H9 (cell line): ENCODE data around the gene ALOX5. TPM values are rescaled to one million over a fixed set of nuclear protein-coding genes. Genes with fewer than 3 reads are reported as not detected.
"Not testable (repeated sequence)": the region's sequence is repeated elsewhere in the genome, so short reads cannot be mapped to it uniquely, and the experiment has no call there.

Experiments used
- DNase-seq: peaks from one replicate; pipeline ENCODE4 v3.0.0-alpha.2; 2017
- H2AFZ ChIP-seq: one replicate; pipeline ENCODE4 v1.6.1; 2013; ENCODE audit warnings: mild to moderate bottlenecking, low read length, control low read depth, moderate library complexity
- H2AK5ac ChIP-seq: 2 replicates; pipeline ENCODE4 v1.6.1; 2013; ENCODE audit warnings: low read length, control low read depth, mixed read lengths; ENCODE audit not compliant: insufficient read length
- H2BK120ac ChIP-seq: one replicate; pipeline ENCODE4 v1.6.1; 2013; ENCODE audit warnings: low read depth, mild to moderate bottlenecking, low read length, control low read depth, inconsistent platforms; ENCODE audit not compliant: poor library complexity, severe bottlenecking
- H2BK12ac ChIP-seq: 2 replicates; pipeline ENCODE4 v1.6.1; 2013; ENCODE audit warnings: low read length, control low read depth, mixed read lengths, low read depth; ENCODE audit not compliant: insufficient read length
- H2BK15ac ChIP-seq: 2 replicates; pipeline ENCODE4 v1.6.1; 2013; ENCODE audit warnings: low read depth, low read length, control low read depth
- H2BK20ac ChIP-seq: one replicate; pipeline ENCODE4 v1.6.1; 2013; ENCODE audit warnings: low read depth, mild to moderate bottlenecking, low read length, control low read depth, inconsistent platforms; ENCODE audit not compliant: poor library complexity, severe bottlenecking
- H2BK5ac ChIP-seq: 2 replicates; pipeline ENCODE4 v1.6.1; 2013; ENCODE audit warnings: low read length, control low read depth, mixed read lengths; ENCODE audit not compliant: insufficient read length
- H3K14ac ChIP-seq: 2 replicates; pipeline ENCODE4 v1.6.1; 2013; ENCODE audit warnings: low read length, control low read depth; ENCODE audit not compliant: insufficient read depth
- H3K18ac ChIP-seq: 2 replicates; pipeline ENCODE4 v1.6.1; 2013; ENCODE audit warnings: low read depth, mild to moderate bottlenecking, mixed read lengths, low read length, control low read depth; ENCODE audit not compliant: insufficient read length
- H3K23ac ChIP-seq: 2 replicates; pipeline ENCODE4 v1.6.1; 2013; ENCODE audit warnings: low read length, control low read depth, mixed read lengths, low read depth; ENCODE audit not compliant: insufficient read length
- H3K23me2 ChIP-seq: 2 replicates; pipeline ENCODE4 v1.6.1; 2013; ENCODE audit warnings: low read depth, mild to moderate bottlenecking, mixed read lengths, low read length, control low read depth; ENCODE audit not compliant: insufficient read length, poor library complexity, severe bottlenecking
- H3K27ac ChIP-seq: 2 replicates; pipeline ENCODE4 v1.5.1; 2013; ENCODE audit warnings: low read length, control low read depth, mixed read lengths, low read depth; ENCODE audit not compliant: insufficient read length
- H3K27me3 ChIP-seq: 2 replicates; pipeline ENCODE4 v1.6.1; 2013; ENCODE audit warnings: low read length, control low read depth, inconsistent platforms; ENCODE audit not compliant: insufficient read depth
- H3K4ac ChIP-seq: 2 replicates; pipeline ENCODE4 v1.6.1; 2013; ENCODE audit warnings: low read depth, mild to moderate bottlenecking, control low read depth, inconsistent platforms, low read length, moderate library complexity
- H3K4me1 ChIP-seq: 2 replicates; pipeline ENCODE4 v1.6.1; 2013; ENCODE audit warnings: low read length, control low read depth, inconsistent platforms; ENCODE audit not compliant: insufficient read depth
- H3K4me2 ChIP-seq: 2 replicates; pipeline ENCODE4 v1.6.1; 2013; ENCODE audit warnings: low read length, control low read depth, mixed read lengths; ENCODE audit not compliant: insufficient read length, insufficient read depth
- H3K56ac ChIP-seq: 2 replicates; pipeline ENCODE4 v1.6.1; 2013; ENCODE audit warnings: low read depth, mild to moderate bottlenecking, mixed read lengths, low read length, control low read depth; ENCODE audit not compliant: insufficient read length
- H3K79me1 ChIP-seq: 2 replicates; pipeline ENCODE4 v1.6.1; 2013; ENCODE audit warnings: low read depth, mild to moderate bottlenecking, moderate library complexity, low read length, control low read depth, inconsistent platforms; ENCODE audit not compliant: insufficient read depth, poor library complexity, severe bottlenecking
- H3K79me2 ChIP-seq: 2 replicates; pipeline ENCODE4 v1.6.1; 2013; ENCODE audit warnings: low read length, control low read depth, inconsistent platforms; ENCODE audit not compliant: insufficient read depth
- H3K9ac ChIP-seq: 2 replicates; pipeline ENCODE4 v1.6.1; 2013; ENCODE audit warnings: low read length, control low read depth, mixed read lengths; ENCODE audit not compliant: insufficient read length; ENCODE audit errors: extremely low read depth
- H3K9me3 ChIP-seq: one replicate; pipeline ENCODE4 v1.6.1; 2013; ENCODE audit warnings: low read depth, low read length, inconsistent platforms; ENCODE audit not compliant: control insufficient read depth
- H3T11ph ChIP-seq: one replicate; pipeline ENCODE4 v1.6.1; 2013; ENCODE audit warnings: mild to moderate bottlenecking, low read length, control low read depth, inconsistent platforms
- H4K20me1 ChIP-seq: one replicate; pipeline ENCODE4 v1.6.1; 2013; ENCODE audit not compliant: control insufficient read depth, insufficient read length, insufficient read depth
- H4K5ac ChIP-seq: 2 replicates; pipeline ENCODE4 v1.6.1; 2013; ENCODE audit warnings: low read depth, mild to moderate bottlenecking, mixed read lengths, low read length, control low read depth; ENCODE audit not compliant: insufficient read length
- H4K8ac ChIP-seq: replicated peaks from 2 replicates; pipeline ENCODE4 v1.6.1; 2013; ENCODE audit warnings: low read length, control low read depth, mixed read lengths, low read depth; ENCODE audit not compliant: insufficient read length
- H4K91ac ChIP-seq: 2 replicates; pipeline ENCODE4 v1.6.1; 2013; ENCODE audit warnings: low read depth, mild to moderate bottlenecking, moderate library complexity, mixed read lengths, low read length, control low read depth; ENCODE audit not compliant: insufficient read length
- H3K27ac Mint-ChIP-seq, 3 experiments: 2 replicates in 2 of 3; 3 replicates in 1 of 3; pipeline ENCODE4 v1.8.0; 2020 to 2021; ENCODE audit warnings: mixed read lengths in 3 of 3, mild to moderate bottlenecking in 1 of 3, moderate library complexity in 1 of 3
- H3K27me3 Mint-ChIP-seq: 2 replicates; pipeline ENCODE4 v1.8.0; 2021; ENCODE audit warnings: low read depth, mild to moderate bottlenecking, moderate library complexity, mixed read lengths
- H3K36me3 Mint-ChIP-seq, 3 experiments: 2 replicates in 2 of 3; 3 replicates in 1 of 3; pipeline ENCODE4 v1.8.0; 2020 to 2021; ENCODE audit warnings: low read depth in 3 of 3, mixed read lengths in 3 of 3; ENCODE audit not compliant: insufficient read depth in 1 of 3
- H3K4me1 Mint-ChIP-seq, 2 experiments: 2 replicates each; pipeline ENCODE4 v1.8.0; 2020; ENCODE audit warnings: mixed read lengths in 2 of 2
- H3K4me3 Mint-ChIP-seq, 2 experiments: 2 replicates in 1 of 2; 3 replicates in 1 of 2; pipeline ENCODE4 v1.8.0; 2020 to 2021; ENCODE audit warnings: mild to moderate bottlenecking in 2 of 2, mixed read lengths in 2 of 2, moderate library complexity in 1 of 2
- H3K9me3 Mint-ChIP-seq, 2 experiments: 2 replicates in 1 of 2; 3 replicates in 1 of 2; pipeline ENCODE4 v1.8.0; 2020; ENCODE audit warnings: mild to moderate bottlenecking in 2 of 2, mixed read lengths in 2 of 2, moderate library complexity in 1 of 2
- WGBS: extraction: QIAGEN DNeasy Blood & Tissue Kit; methylation state at CpG from one replicate; pipeline ENCODE4 v1.1.7; 2013; ENCODE audit warnings: missing lambda C conversion rate, low lambda C conversion rate, mixed read lengths; ENCODE audit not compliant: insufficient read length; ENCODE audit errors: extremely low coverage; 5-methylcytosine and 5-hydroxymethylcytosine counted together
- total RNA-seq: library from RNA; stranded (reverse); gene quantifications from 2 replicates; pipeline ENCODE4 v1.2.1, GENCODE V29; 2021
- TF ChIP-seq, protein P1 (sequence below): fragments of 200-600 bp; sonication (generic); conservative IDR thresholded peaks from 3 replicates; pipeline ENCODE4 v1.8.0; 2021; ENCODE audit warnings: antibody characterized with exemption, mild to moderate bottlenecking

Gene ALOX5
- total RNA-seq, 1 experiment from 2014 or later, result 3.7 TPM

DNA sequence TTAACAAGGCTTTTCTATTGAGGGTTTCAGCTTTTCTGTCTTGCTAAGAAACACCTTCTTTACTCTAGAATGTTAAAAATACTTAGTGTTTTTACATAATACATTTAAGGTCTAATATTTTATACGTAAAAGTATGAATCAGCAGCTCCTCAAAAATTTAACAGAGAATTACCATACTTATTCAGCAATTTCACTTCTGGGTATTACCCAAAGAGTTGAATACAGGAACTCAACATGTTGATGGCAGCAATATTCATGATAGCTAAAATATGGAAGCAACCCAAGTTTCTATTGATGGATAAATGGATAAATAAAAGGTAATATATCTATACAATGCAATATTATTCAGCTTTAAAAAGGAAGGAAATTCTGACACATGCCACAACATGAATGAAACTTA, 48.9 kb upstream of the ALOX5 start:
- Histone ChIP-seq H2BK20ac (no peak overlapping the region), H3K27me3 (no peaks in the 10 kb centered on the region), H2BK15ac (no peak overlapping the region), H3K79me2 (no peaks in the 10 kb centered on the region), H4K91ac (no peak overlapping the region), H2BK12ac (no peak overlapping the region), H2BK5ac (no peak overlapping the region), H3K27ac (no peak overlapping the region), H3K79me1 (no peaks in the 10 kb centered on the region), H4K8ac (no peak overlapping the region), H3K56ac (no peak overlapping the region), H4K5ac (no peak overlapping the region), H3K4me1 (no peaks in the 10 kb centered on the region), H2BK120ac (no peak overlapping the region), H3K9ac (no peak overlapping the region), H2AFZ (no peak overlapping the region), H3K4me2 (no peak overlapping the region), H3K23me2 (no peaks in the 10 kb centered on the region), H3K9me3 (no peaks in the 10 kb centered on the region), H3T11ph (no peak overlapping the region), H2AK5ac (no peak overlapping the region), H3K14ac (no peak overlapping the region), H3K23ac (no peak overlapping the region), H4K20me1 (no peaks in the 10 kb centered on the region), H3K18ac (no peak overlapping the region), H3K4ac (no peak overlapping the region)
- WGBS, result no CpG with 5 or more reads among the region's 1 CpG
- no peak overlapping the region for H3K27ac Mint-ChIP-seq
- H3K4me1 Mint-ChIP-seq, result no peaks in the 10 kb centered on the region
- DNase-seq, result no peak
- peaks cover 31 to 53% of the 10 kb centered on the region in 2 experiments for H3K9me3 Mint-ChIP-seq
- TF ChIP-seq, protein P1, sequence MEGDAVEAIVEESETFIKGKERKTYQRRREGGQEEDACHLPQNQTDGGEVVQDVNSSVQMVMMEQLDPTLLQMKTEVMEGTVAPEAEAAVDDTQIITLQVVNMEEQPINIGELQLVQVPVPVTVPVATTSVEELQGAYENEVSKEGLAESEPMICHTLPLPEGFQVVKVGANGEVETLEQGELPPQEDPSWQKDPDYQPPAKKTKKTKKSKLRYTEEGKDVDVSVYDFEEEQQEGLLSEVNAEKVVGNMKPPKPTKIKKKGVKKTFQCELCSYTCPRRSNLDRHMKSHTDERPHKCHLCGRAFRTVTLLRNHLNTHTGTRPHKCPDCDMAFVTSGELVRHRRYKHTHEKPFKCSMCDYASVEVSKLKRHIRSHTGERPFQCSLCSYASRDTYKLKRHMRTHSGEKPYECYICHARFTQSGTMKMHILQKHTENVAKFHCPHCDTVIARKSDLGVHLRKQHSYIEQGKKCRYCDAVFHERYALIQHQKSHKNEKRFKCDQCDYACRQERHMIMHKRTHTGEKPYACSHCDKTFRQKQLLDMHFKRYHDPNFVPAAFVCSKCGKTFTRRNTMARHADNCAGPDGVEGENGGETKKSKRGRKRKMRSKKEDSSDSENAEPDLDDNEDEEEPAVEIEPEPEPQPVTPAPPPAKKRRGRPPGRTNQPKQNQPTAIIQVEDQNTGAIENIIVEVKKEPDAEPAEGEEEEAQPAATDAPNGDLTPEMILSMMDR, result no peak
- H3K36me3 Mint-ChIP-seq, result peaks cover 0 to 7% (median 0%) of the 10 kb centered on the region in 3 experiments; a peak in 1 of 7 replicates
- no peak overlapping the region for H3K4me3 Mint-ChIP-seq
- H3K27me3 Mint-ChIP-seq, result peaks cover 10% of the 10 kb centered on the region

DNA sequence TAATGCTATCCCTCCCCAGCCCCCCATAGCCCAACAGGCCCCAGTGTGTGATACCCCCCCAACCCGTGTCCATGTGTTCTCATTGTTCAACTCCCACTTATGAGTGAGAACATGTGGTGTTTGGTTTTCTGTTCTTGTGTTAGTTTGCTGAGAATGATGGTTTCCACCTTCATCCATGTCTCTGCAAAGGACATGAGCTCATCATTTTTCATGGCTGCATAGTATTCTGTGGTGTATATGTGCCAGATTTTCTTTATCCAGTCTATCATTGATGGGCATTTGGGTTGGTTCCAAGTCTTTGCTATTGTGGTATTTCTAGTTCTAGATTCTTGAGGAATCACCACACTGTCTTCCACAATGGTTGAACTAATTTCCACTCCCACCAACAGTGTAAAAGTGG, 47.2 kb upstream of the ALOX5 start:
- Mint-ChIP-seq H3K9me3 (peaks cover 24 to 48% of the 10 kb centered on the region in 2 experiments), H3K27me3 (peaks cover 20% of the 10 kb centered on the region)
- not testable (repeated sequence) for H3K79me2 ChIP-seq, H3K14ac ChIP-seq, H3K4me2 ChIP-seq, H2AFZ ChIP-seq, H3T11ph ChIP-seq, H3K4me3 Mint-ChIP-seq, H3K27me3 ChIP-seq, H3K23ac ChIP-seq, DNase-seq, H3K9me3 ChIP-seq, H3K4me1 ChIP-seq, H4K5ac ChIP-seq, H3K27ac ChIP-seq, H3K79me1 ChIP-seq, H3K36me3 Mint-ChIP-seq, H3K4me1 Mint-ChIP-seq, H3K56ac ChIP-seq, H3K4ac ChIP-seq, H2BK120ac ChIP-seq, H4K20me1 ChIP-seq, H2BK12ac ChIP-seq, H4K8ac ChIP-seq, H3K23me2 ChIP-seq, H3K27ac Mint-ChIP-seq, H2BK20ac ChIP-seq, H2BK5ac ChIP-seq, H3K9ac ChIP-seq, H4K91ac ChIP-seq, H3K18ac ChIP-seq, H2BK15ac ChIP-seq, H2AK5ac ChIP-seq
- no CpG with 5 or more reads among the region's 1 CpG for WGBS
